ENCODE measurements around the gene SCYGR8.

- TF ChIP-seq CTCF (IDR thresholded peaks at IDR 0.05; ENCODE audit: low read depth, low read length, poor library complexity, severe bottlenecking) (no peak), EZH2phosphoT487 (IDR thresholded peaks at IDR 0.05; ENCODE audit: borderline replicate concordance, low read length) (no peak)
Observed at GRCh38 chr2:227785293-227785692, 39.6 kb downstream of the SCYGR8 start.

Measured in DOHH2 (cell line).